ENCODE measurements around the gene GP1BA. TPM values are rescaled to one million over a fixed set of nuclear protein-coding genes. Genes with fewer than 3 reads are reported as not detected.
A peak's percentile ranks its signal among the peaks of the same experiment; 100 is the strongest.

The GP1BA gene
- total and polyA plus RNA-seq, 2 donors, result 0.09 to 0.14 TPM

DNA sequence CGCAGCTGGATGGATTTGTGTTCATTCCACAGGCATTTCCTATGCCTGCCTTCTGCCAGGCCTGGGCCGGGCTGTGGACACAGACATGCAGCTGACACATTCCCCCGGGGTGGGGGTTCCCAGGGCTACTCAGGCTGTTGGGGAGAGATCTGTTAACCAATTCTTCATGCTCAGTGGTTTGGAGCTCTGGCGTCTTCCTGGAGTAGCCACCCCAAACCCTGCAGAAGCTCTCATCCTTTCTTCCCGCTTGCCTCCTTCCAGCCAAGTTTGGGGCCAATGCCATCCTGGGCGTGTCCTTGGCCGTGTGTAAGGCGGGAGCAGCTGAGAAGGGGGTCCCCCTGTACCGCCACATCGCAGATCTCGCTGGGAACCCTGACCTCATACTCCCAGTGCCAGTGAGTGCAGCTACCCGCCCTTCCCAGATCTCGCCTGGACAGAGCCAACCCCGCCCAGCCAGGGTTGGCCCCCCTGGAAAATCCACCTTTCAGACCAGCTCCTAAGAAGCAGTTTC, 21.4 kb downstream of the GP1BA start:
- Histone ChIP-seq H3K4me1 (ENCODE audit: control insufficient read depth in 2 of 2, insufficient read depth in 2 of 2, low read length in 2 of 2) (peaks cover 13 to 29% of the 10 kb centered on the region in 2 donors), H3K4me3 (ENCODE audit: low read length in 2 of 2) (no peak overlapping the region), H3K27me3 (ENCODE audit: control insufficient read depth in 2 of 2, insufficient read depth in 1 of 2, low read length in 1 of 2) (peaks cover 0 to 5% of the 10 kb centered on the region in 2 donors), H3K36me3 (ENCODE audit: control insufficient read depth in 2 of 2, insufficient read depth in 2 of 2, low read length in 1 of 2) (peaks cover 4 to 5% of the 10 kb centered on the region in 2 donors), H3K27ac (ENCODE audit: low read depth in 1 of 2, low read length in 1 of 2) (peak overlapping the region in 1 of 2 donors; percentile 37), H3K9me3 (ENCODE audit: control insufficient read depth in 2 of 2, insufficient read depth in 1 of 2, low read length in 1 of 2) (no peaks in the 10 kb centered on the region)
- WGBS, result 93% methylated on average over 14 of the region's 14 CpGs
- DNase-seq (ENCODE audit: low read depth in 6 of 9, low spot score in 9 of 9), result no peak

DNA sequence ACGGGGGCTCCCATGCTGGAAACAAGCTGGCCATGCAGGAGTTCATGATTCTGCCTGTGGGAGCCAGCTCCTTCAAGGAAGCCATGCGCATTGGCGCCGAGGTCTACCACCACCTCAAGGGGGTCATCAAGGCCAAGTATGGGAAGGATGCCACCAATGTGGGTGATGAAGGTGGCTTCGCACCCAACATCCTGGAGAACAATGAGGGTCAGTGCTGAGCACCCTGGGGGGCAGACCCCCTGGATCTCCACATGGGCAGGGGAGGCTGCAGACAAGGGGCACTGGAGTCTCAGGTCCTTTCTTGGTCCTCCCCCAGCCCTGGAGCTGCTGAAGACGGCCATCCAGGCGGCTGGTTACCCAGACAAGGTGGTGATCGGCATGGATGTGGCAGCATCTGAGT, 23.0 kb downstream of the GP1BA start:
- H3K27me3 ChIP-seq (ENCODE audit: control insufficient read depth in 2 of 2, insufficient read depth in 1 of 2, low read length in 1 of 2), result peaks cover 0 to 4% of the 10 kb centered on the region in 2 donors
- H3K27ac ChIP-seq (ENCODE audit: low read depth in 1 of 2, low read length in 1 of 2), result no peak overlapping the region
- H3K4me1 ChIP-seq (ENCODE audit: control insufficient read depth in 2 of 2, insufficient read depth in 2 of 2, low read length in 2 of 2), result peaks cover 12 to 28% of the 10 kb centered on the region in 2 donors
- 98% methylated on average over 8 of the region's 8 CpGs for WGBS
- H3K9me3 ChIP-seq (ENCODE audit: control insufficient read depth in 2 of 2, insufficient read depth in 1 of 2, low read length in 1 of 2), result no peaks in the 10 kb centered on the region
- H3K4me3 ChIP-seq (ENCODE audit: low read length in 2 of 2), result no peak overlapping the region
- H3K36me3 ChIP-seq (ENCODE audit: control insufficient read depth in 2 of 2, insufficient read depth in 2 of 2, low read length in 1 of 2), result peaks cover 15 to 16% of the 10 kb centered on the region in 2 donors
- no peak for DNase-seq (ENCODE audit: low read depth in 6 of 9, low spot score in 9 of 9)

DNA sequence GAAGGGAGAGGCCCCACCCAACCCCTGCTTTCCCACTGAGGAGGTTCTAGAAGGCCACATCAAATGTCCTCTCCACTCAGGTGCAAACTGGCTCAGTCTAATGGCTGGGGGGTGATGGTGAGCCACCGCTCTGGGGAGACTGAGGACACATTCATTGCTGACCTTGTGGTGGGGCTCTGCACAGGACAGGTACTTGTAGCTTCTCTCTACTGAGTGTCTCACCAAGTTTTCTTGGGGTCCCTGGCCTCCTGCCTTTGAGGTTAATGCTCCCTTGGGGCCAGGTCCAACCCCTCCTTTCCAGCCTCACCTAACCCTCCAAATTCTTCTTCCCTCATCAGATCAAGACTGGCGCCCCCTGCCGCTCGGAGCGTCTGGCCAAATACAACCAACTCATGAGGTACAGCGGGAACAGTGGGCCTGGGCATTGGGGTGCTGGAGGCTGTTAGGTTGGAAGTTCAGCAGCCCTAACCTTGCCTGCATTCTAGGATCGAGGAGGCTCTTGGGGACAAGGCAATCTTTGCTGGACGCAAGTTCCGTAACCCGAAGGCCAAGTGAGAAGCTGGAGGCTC, 24.5 kb downstream of the GP1BA start:
- no peak overlapping the region for H3K27ac ChIP-seq (ENCODE audit: low read depth in 1 of 2, low read length in 1 of 2)
- H3K4me3 ChIP-seq (ENCODE audit: low read length in 2 of 2), result no peak overlapping the region
- peaks cover 20 to 23% of the 10 kb centered on the region in 2 donors for H3K36me3 ChIP-seq (ENCODE audit: control insufficient read depth in 2 of 2, insufficient read depth in 2 of 2, low read length in 1 of 2)
- H3K4me1 ChIP-seq (ENCODE audit: control insufficient read depth in 2 of 2, insufficient read depth in 2 of 2, low read length in 2 of 2), result peaks cover 0 to 13% of the 10 kb centered on the region in 2 donors
- DNase-seq (ENCODE audit: low read depth in 6 of 9, low spot score in 9 of 9), result no peak
- H3K9me3 ChIP-seq (ENCODE audit: control insufficient read depth in 2 of 2, insufficient read depth in 1 of 2, low read length in 1 of 2), result no peaks in the 10 kb centered on the region
- WGBS, result 92% methylated on average over 10 of the region's 10 CpGs
- H3K27me3 ChIP-seq (ENCODE audit: control insufficient read depth in 2 of 2, insufficient read depth in 1 of 2, low read length in 1 of 2), result no peaks in the 10 kb centered on the region

DNA sequence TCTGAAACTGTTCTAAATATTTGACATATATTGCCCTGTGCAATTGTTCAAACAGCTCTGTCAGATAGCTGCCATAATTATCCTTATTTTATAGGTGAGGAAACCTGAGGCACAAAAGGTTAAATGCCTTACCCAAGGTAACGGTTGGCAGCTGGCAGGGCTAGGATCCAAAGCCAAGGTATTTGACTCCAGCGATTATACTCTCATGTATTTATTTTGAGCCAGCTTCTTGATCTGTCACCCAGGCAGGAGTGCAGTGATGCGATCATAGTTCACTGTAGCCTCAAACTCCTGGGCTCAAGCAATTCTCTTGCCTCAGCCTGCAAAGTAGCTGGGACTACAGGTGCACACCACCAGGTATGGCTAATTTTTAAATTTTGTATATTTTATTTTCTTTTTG, 26.0 kb downstream of the GP1BA start:
- no peaks in the 10 kb centered on the region for H3K9me3 ChIP-seq (ENCODE audit: control insufficient read depth in 2 of 2, insufficient read depth in 1 of 2, low read length in 1 of 2)
- H3K27ac ChIP-seq (ENCODE audit: low read depth in 1 of 2, low read length in 1 of 2), result no peak overlapping the region
- peaks cover 23 to 24% of the 10 kb centered on the region in 2 donors for H3K36me3 ChIP-seq (ENCODE audit: control insufficient read depth in 2 of 2, insufficient read depth in 2 of 2, low read length in 1 of 2)
- no peak overlapping the region for H3K4me3 ChIP-seq (ENCODE audit: low read length in 2 of 2)
- no peaks in the 10 kb centered on the region for H3K27me3 ChIP-seq (ENCODE audit: control insufficient read depth in 2 of 2, insufficient read depth in 1 of 2, low read length in 1 of 2)
- peaks cover 0 to 3% of the 10 kb centered on the region in 2 donors for H3K4me1 ChIP-seq (ENCODE audit: control insufficient read depth in 2 of 2, insufficient read depth in 2 of 2, low read length in 2 of 2)
- DNase-seq (ENCODE audit: low read depth in 6 of 9, low spot score in 9 of 9), result no peak
- WGBS, result 95% methylated on average over 3 of the region's 3 CpGs

DNA sequence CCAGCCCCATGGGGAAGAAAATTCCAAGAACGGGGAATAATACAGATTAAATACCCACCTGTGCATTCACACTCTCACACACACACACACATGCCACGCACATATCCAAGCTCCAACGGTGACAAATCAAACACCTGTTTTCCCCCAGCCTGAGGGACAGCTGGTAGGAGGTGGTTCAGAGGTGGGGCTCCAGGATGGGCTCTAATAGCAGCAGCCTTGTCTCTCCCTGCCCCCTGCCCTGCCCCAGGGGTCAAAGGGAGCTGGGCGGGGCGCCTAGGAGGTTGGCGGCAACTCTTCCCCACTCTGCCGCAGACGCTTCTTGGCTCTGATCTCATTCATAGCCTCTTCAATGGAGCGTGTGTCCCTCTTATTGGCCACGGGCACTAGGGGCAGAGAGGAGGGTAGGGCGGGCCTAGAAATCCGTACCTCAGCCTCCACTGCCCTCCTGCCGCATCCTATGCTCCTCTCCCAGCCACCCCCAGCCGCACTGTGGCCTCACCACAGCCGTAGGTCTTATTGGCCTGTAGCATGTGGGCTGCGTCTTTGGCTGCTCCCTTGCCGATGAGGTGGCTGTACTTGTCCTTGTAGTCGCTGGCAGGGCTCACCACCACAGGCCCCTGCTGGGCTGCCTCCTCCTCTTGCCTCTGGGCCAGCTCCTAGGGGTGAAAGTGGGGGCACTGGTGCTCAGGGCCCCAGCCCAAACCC, 27.3 kb downstream of the GP1BA start:
- no peaks in the 10 kb centered on the region for H3K9me3 ChIP-seq (ENCODE audit: control insufficient read depth in 2 of 2, insufficient read depth in 1 of 2, low read length in 1 of 2)
- H3K27ac ChIP-seq (ENCODE audit: low read depth in 1 of 2, low read length in 1 of 2), result no peak overlapping the region
- peaks cover 23 to 24% of the 10 kb centered on the region in 2 donors for H3K36me3 ChIP-seq (ENCODE audit: control insufficient read depth in 2 of 2, insufficient read depth in 2 of 2, low read length in 1 of 2)
- H3K4me3 ChIP-seq (ENCODE audit: low read length in 2 of 2), result no peak overlapping the region
- no peak for DNase-seq (ENCODE audit: low read depth in 6 of 9, low spot score in 9 of 9)
- no peaks in the 10 kb centered on the region for H3K4me1 ChIP-seq (ENCODE audit: control insufficient read depth in 2 of 2, insufficient read depth in 2 of 2, low read length in 2 of 2)
- H3K27me3 ChIP-seq (ENCODE audit: control insufficient read depth in 2 of 2, insufficient read depth in 1 of 2, low read length in 1 of 2), result no peaks in the 10 kb centered on the region
- WGBS, result 97% methylated on average over 18 of the region's 18 CpGs

DNA sequence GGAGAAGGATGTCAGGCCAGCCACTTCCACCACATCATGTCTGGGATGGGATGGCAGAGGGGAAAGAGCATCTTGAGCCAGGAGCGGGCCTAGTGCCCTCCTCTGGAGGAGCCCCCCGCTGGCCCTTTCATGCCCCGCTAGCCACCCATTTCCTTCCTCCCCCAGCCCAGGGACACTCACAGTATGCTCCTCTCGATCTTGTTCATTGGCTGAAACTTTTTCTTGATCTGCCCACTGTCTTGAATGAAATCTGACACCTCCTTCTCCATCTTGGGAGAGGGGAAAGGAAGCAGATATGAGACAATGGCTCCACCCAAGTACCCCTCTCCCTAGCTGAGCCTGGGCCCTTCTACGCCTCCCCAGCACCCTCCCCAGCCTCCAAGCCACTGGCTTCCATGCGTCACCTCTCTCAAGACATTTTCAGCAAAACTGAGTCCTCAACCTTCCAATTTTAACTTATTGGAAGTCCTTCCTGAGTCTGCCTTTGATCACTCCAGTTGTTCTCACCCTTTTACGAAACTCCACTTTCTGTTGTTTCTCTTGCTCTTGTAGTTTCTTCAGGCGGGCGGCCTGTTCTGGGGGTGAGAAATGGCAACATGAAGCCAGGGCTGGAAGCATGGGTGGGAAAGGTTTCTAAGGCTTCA, 28.3 kb downstream of the GP1BA start:
- no peak for DNase-seq (ENCODE audit: low read depth in 6 of 9, low spot score in 9 of 9)
- no peak overlapping the region for H3K27ac ChIP-seq (ENCODE audit: low read depth in 1 of 2, low read length in 1 of 2)
- H3K36me3 ChIP-seq (ENCODE audit: control insufficient read depth in 2 of 2, insufficient read depth in 2 of 2, low read length in 1 of 2), result peaks cover 23 to 28% of the 10 kb centered on the region in 2 donors
- H3K9me3 ChIP-seq (ENCODE audit: control insufficient read depth in 2 of 2, insufficient read depth in 1 of 2, low read length in 1 of 2), result no peaks in the 10 kb centered on the region
- peaks cover 0 to 1% of the 10 kb centered on the region in 2 donors for H3K4me1 ChIP-seq (ENCODE audit: control insufficient read depth in 2 of 2, insufficient read depth in 2 of 2, low read length in 2 of 2)
- no peak overlapping the region for H3K4me3 ChIP-seq (ENCODE audit: low read length in 2 of 2)
- WGBS, result 93% methylated on average over 9 of the region's 9 CpGs
- H3K27me3 ChIP-seq (ENCODE audit: control insufficient read depth in 2 of 2, insufficient read depth in 1 of 2, low read length in 1 of 2), result no peaks in the 10 kb centered on the region

DNA sequence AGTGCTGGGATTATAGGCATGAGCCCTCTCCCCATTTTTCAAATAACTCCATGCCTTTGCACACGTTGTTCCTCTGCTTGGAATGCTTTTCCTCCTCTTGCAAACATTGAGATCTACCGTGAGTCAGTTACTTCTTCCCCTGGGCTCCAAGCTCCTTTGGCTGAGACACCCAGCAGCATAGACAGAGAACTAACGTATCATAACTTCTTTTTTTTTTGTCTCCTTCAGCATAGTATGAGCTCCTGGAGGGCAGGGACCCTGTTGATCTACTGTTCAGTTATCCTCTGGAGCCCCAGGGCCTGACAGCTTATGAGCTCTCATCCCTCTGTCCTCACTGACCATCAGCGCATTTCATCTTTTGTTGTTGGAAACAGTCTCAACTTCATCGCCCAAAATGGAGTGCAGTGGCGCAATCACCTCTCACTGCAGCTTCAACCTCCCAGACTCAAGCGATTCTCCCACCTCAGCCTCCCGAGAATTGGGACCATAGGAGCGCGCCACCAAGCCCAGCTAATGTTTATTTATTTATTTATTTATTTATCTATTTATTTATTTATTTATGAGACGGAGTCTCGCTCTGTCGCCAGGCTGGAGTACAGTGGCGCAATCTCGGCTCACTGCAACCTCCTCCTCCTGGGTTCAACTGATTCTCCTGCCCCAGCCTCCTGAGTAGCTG, 33.4 kb downstream of the GP1BA start:
- Histone ChIP-seq H3K9me3 (ENCODE audit: control insufficient read depth in 2 of 2, insufficient read depth in 1 of 2, low read length in 1 of 2) (peaks cover 0 to 5% of the 10 kb centered on the region in 2 donors), H3K36me3 (ENCODE audit: control insufficient read depth in 2 of 2, insufficient read depth in 2 of 2, low read length in 1 of 2) (peaks cover 14 to 21% of the 10 kb centered on the region in 2 donors), H3K27ac (ENCODE audit: low read depth in 1 of 2, low read length in 1 of 2) (no peak overlapping the region), H3K4me1 (ENCODE audit: control insufficient read depth in 2 of 2, insufficient read depth in 2 of 2, low read length in 2 of 2) (peaks cover 11 to 33% of the 10 kb centered on the region in 2 donors), H3K27me3 (ENCODE audit: control insufficient read depth in 2 of 2, insufficient read depth in 1 of 2, low read length in 1 of 2) (no peaks in the 10 kb centered on the region), H3K4me3 (ENCODE audit: low read length in 2 of 2) (no peak overlapping the region)
- DNase-seq (ENCODE audit: low read depth in 6 of 9, low spot score in 9 of 9), result no peak
- WGBS, result 98% methylated on average over 15 of the region's 15 CpGs

DNA sequence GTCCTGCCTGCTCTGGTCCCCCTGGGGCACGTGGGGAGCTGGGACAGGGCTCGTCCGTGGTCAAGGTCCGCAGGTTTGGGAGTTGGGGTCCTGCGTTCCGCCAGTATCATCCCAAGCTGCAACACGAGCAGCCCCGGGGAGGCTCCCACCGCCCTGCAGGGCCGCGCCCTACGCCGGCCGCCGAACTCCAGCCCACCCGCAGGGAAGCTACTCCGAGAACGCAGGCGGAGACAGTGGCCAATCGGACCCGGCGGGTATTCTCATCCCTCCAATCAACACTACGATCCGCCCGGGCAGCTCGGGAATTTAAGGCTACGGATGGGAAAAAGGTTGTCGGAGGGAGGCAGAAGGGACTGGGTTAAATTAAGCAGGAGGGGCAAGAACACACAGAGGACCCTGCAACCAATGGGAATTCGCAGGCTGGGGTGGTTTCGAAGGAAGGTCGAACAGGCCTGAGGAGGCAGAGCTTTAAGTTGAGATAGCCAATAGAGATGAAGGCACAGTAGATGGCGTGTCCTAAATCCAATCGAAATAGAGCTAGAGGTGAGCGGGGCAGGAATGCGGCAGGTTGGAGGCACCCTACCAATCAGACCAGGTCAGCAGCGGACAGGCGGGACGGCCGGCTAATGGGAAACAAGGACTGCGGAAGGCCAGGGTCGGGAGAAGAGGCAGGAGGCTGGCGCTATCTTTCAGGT, 34.9 kb downstream of the GP1BA start:
- Histone ChIP-seq H3K4me3 (ENCODE audit: low read length in 2 of 2) (peak overlapping the region; percentile 66 to 92), H3K4me1 (ENCODE audit: control insufficient read depth in 2 of 2, insufficient read depth in 2 of 2, low read length in 2 of 2) (peaks cover 11 to 33% of the 10 kb centered on the region in 2 donors), H3K27me3 (ENCODE audit: control insufficient read depth in 2 of 2, insufficient read depth in 1 of 2, low read length in 1 of 2) (no peaks in the 10 kb centered on the region), H3K27ac (ENCODE audit: low read depth in 1 of 2, low read length in 1 of 2) (peak overlapping the region; percentile 85 to 97), H3K36me3 (ENCODE audit: control insufficient read depth in 2 of 2, insufficient read depth in 2 of 2, low read length in 1 of 2) (peaks cover 10 to 31% of the 10 kb centered on the region in 2 donors), H3K9me3 (ENCODE audit: control insufficient read depth in 2 of 2, insufficient read depth in 1 of 2, low read length in 1 of 2) (peaks cover 0 to 5% of the 10 kb centered on the region in 2 donors)
- under 1% methylated on average over 42 of the region's 42 CpGs for WGBS
- DNase-seq (ENCODE audit: low read depth in 6 of 9, low spot score in 9 of 9), result peak; percentile 86 to 98 (median 94)
